GM12891 (cell line): ENCODE results near the gene EP300.
"Not testable (repeated sequence)": the region's sequence is repeated elsewhere in the genome, so short reads cannot be mapped to it uniquely, and the experiment has no call there.

Experiments used
- DNase-seq: peaks from one replicate; pipeline ENCODE4 v3.0.0; 2011; ENCODE audit warnings: low spot score; ENCODE audit not compliant: insufficient read length
- FAIRE-seq: peaks from 2 replicates; lab custom pipeline; 2011; peaks lifted over from hg19 to GRCh38; lab: Jason Lieb, UNC
- PAX5 ChIP-seq: IDR thresholded peaks from 2 replicates; pipeline ENCODE4 v1.6.1; 2011; ENCODE audit warnings: low read length, moderate library complexity, mild to moderate bottlenecking; ENCODE audit not compliant: insufficient read depth, severe bottlenecking
- POLR2A ChIP-seq: IDR thresholded peaks from 2 replicates; pipeline ENCODE4 v1.6.1; 2011; ENCODE audit warnings: low read depth, low read length, control low read depth
- POLR2AphosphoS5 ChIP-seq: IDR thresholded peaks from 2 replicates; pipeline ENCODE4 v1.6.1; 2011; ENCODE audit warnings: low read depth, low read length, control low read depth
- POU2F2 ChIP-seq: IDR thresholded peaks from 2 replicates; pipeline ENCODE4 v1.6.1; 2011; ENCODE audit warnings: low read depth, mild to moderate bottlenecking, control low read depth, low read length, moderate library complexity
- SPI1 ChIP-seq: IDR thresholded peaks from 2 replicates; pipeline ENCODE4 v1.6.1; 2011; ENCODE audit warnings: low read depth, low read length, control low read depth
- TAF1 ChIP-seq: IDR thresholded peaks from 2 replicates; pipeline ENCODE4 v1.6.1; 2011; ENCODE audit warnings: low read depth, low read length, control low read depth

EP300 gene

DNA sequence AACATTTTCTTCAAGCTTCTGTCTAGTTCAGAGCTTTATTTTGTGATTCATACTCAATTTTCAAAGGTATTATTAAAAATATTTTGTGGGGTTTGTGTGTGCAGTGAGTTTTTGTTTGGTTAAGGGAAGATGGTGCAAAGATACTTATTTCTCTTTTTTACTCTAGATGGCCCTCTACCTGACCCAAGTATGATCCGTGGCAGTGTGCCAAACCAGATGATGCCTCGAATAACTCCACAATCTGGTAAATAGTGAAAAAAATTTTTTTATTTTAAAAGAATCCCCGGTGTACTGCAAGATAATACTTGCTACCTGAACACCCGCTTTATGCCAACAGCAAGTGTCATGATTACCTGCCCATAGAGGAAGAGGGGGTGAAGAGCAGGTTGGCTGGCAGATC, 54.2 kb downstream of the EP300 start:
- FAIRE-seq: no peak
- no peak for TF ChIP-seq SPI1
- no peak for DNase-seq

DNA sequence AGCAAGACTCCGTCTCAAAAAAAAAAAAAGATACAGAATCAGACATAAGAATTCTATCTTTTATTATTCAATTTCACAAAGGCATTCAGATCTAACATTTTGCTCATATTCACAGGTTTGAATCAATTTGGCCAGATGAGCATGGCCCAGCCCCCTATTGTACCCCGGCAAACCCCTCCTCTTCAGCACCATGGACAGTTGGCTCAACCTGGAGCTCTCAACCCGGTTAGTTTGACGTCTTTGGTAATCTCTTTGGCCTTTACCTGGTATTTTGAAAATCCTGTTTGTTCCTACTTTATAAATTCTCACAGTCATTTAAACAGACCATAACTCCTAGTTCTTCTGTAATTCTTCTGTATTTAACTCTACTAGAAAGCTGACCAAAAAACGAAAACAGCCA, 55.3 kb downstream of the EP300 start:
- FAIRE-seq (no peak), DNase-seq (no peak)
- no peak for TF ChIP-seq PAX5
- TF ChIP-seq POLR2AphosphoS5: no peak
- no peak for TF ChIP-seq POU2F2
- no peak for TF ChIP-seq SPI1
- no peak for TF ChIP-seq POLR2A
- TF ChIP-seq TAF1: no peak

- FAIRE-seq: no peak
- no peak for TF ChIP-seq POU2F2
- TF ChIP-seq POLR2AphosphoS5: no peak
- DNase-seq: no peak
Measured at GRCh38 chr22:41152902-41153301, 60.5 kb downstream of the EP300 start.

DNA sequence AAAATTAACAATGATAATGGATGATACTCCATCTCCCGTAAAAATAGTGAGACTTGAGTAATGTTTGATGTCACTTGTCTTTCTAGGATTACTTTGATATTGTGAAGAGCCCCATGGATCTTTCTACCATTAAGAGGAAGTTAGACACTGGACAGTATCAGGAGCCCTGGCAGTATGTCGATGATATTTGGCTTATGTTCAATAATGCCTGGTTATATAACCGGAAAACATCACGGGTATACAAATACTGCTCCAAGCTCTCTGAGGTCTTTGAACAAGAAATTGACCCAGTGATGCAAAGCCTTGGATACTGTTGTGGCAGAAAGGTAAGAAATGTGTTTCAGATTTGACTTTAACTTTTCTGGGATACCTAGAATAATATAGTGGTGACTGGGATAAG, 64.7 kb downstream of the EP300 start:
- no peak for TF ChIP-seq POLR2A
- no peak for TF ChIP-seq POLR2AphosphoS5
- TF ChIP-seq PAX5: no peak
- no peak for TF ChIP-seq SPI1
- TF ChIP-seq POU2F2: no peak
- no peak for TF ChIP-seq TAF1
- FAIRE-seq: no peak
- DNase-seq: no peak

DNA sequence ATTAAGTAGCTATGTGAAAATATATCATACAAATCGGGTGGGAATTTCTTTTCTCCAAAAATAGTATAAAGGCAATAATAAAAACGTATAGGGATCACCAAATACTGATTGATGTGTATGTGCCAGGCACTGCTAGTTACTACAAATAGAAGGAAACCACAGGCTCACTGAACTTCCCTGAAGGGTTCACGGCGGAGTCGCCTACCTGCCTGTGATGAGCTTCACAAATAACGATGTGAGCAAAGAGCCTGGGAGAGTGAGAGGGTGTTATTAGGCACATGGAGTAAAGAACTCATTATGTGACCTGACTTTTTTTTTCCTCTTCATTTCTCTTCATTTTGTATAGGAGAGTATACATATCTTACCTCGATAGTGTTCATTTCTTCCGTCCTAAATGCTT, 76.8 kb downstream of the EP300 start:
- TF ChIP-seq TAF1 (no peak), PAX5 (no peak), SPI1 (no peak), POLR2AphosphoS5 (no peak)
- FAIRE-seq: no peak
- no peak for DNase-seq

- no peak for TF ChIP-seq POLR2AphosphoS5
- TF ChIP-seq POLR2A: no peak
- TF ChIP-seq TAF1: no peak
- no peak for TF ChIP-seq POU2F2
- no peak for TF ChIP-seq SPI1
- no peak for TF ChIP-seq PAX5
- FAIRE-seq: no peak
- no peak for DNase-seq
Measured at GRCh38 chr22:41171996-41172395, 79.6 kb downstream of the EP300 start.

DNA sequence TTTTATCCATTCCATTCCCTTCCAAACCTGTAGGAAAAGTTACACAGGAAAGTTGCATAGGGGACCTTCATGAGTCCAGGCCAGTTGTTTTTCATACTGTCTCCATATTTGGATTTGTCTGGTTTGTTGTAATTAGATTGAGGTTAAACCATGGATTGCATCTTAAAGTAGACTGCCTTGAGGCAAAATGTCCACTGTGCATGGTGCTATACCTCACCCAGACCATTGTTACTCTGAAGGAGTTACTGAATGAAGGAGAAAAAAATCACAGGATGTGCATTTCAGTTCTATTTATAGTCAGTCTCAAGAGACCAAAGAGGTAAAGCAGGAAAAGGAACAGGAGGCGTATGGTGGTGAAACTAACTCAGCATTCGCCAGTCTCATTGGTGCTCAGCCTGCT, 83.2 kb downstream of the EP300 start:
- TF ChIP-seq POLR2A: no peak
- no peak for TF ChIP-seq POLR2AphosphoS5
- TF ChIP-seq PAX5: no peak
- no peak for TF ChIP-seq SPI1
- no peak for TF ChIP-seq TAF1
- TF ChIP-seq POU2F2: no peak
- no peak for DNase-seq
- FAIRE-seq: no peak

GRCh38 chr22:41177040-41177621, 84.7 kb downstream of the EP300 start:
- TF ChIP-seq PAX5 (no peak), TAF1 (no peak), POLR2AphosphoS5 (no peak), POLR2A (no peak), SPI1 (no peak), POU2F2 (no peak)
- FAIRE-seq: no peak

DNA sequence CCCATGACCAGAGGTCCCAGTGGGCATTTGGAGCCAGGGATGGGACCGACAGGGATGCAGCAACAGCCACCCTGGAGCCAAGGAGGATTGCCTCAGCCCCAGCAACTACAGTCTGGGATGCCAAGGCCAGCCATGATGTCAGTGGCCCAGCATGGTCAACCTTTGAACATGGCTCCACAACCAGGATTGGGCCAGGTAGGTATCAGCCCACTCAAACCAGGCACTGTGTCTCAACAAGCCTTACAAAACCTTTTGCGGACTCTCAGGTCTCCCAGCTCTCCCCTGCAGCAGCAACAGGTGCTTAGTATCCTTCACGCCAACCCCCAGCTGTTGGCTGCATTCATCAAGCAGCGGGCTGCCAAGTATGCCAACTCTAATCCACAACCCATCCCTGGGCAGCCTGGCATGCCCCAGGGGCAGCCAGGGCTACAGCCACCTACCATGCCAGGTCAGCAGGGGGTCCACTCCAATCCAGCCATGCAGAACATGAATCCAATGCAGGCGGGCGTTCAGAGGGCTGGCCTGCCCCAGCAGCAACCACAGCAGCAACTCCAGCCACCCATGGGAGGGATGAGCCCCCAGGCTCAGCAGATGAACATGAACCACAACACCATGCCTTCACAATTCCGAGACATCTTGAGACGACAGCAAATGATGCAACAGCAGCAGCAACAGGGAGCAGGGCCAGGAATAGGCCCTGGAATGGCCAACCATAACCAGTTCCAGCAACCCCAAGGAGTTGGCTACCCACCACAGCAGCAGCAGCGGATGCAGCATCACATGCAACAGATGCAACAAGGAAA, 85.4 kb downstream of the EP300 start:
- TF ChIP-seq SPI1: no peak
- TF ChIP-seq POLR2A: no peak
- TF ChIP-seq TAF1: no peak
- TF ChIP-seq POU2F2: no peak
- no peak for TF ChIP-seq POLR2AphosphoS5
- TF ChIP-seq PAX5: no peak
- FAIRE-seq (no peak), DNase-seq (no peak)

More at GRCh38 chr22:41177040-41177621, 84.7 kb downstream of the EP300 start:
- no peak for DNase-seq

DNA sequence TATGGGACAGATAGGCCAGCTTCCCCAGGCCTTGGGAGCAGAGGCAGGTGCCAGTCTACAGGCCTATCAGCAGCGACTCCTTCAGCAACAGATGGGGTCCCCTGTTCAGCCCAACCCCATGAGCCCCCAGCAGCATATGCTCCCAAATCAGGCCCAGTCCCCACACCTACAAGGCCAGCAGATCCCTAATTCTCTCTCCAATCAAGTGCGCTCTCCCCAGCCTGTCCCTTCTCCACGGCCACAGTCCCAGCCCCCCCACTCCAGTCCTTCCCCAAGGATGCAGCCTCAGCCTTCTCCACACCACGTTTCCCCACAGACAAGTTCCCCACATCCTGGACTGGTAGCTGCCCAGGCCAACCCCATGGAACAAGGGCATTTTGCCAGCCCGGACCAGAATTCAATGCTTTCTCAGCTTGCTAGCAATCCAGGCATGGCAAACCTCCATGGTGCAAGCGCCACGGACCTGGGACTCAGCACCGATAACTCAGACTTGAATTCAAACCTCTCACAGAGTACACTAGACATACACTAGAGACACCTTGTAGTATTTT, 86.1 kb downstream of the EP300 start:
- no peak for FAIRE-seq
- DNase-seq: no peak
- TF ChIP-seq POLR2AphosphoS5 (peak; percentile 58), POLR2A (0 out of 2 replicates have a peak, but pooled peaks have one; percentile 21), PAX5 (no peak)

DNA sequence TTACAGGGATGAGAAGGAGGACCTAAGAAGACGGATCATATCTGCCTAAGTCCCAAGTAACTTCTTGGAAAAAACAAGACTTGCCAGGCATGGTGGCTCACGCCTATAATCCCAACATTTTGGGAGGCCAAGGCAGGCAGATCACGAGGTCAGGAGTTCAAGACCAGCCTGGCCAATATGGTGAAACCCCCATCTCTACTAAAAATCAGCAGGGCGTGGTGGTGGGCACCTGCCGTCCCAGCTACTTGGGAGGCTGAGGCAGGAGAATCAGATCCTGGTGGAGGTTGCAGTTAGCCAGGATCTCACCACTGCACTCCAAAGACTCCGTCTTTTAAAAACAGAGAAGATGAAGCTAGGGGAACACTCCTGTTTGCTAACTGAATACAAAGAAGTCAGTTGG, 88.0 kb downstream of the EP300 start:
- not testable (repeated sequence) for DNase-seq
- FAIRE-seq: peak; percentile 81
